IPS-18c (cell line): ENCODE data around the gene EIF5.
"Not testable (repeated sequence)": the region's sequence is repeated elsewhere in the genome, so short reads cannot be mapped to it uniquely, and the experiment has no call there.

Experiments used
- H3K4me3 ChIP-seq: 2 replicates; pipeline ENCODE4 v1.7.0; 2013; ENCODE audit warnings: low read depth, mild to moderate bottlenecking, low read length, moderate library complexity; ENCODE audit not compliant: insufficient read depth
- H3K9me3 ChIP-seq: one replicate; pipeline ENCODE4 v1.6.1; 2013; ENCODE audit warnings: mild to moderate bottlenecking, low read length, moderate library complexity; ENCODE audit not compliant: control insufficient read depth, insufficient read depth

The EIF5 gene

DNA sequence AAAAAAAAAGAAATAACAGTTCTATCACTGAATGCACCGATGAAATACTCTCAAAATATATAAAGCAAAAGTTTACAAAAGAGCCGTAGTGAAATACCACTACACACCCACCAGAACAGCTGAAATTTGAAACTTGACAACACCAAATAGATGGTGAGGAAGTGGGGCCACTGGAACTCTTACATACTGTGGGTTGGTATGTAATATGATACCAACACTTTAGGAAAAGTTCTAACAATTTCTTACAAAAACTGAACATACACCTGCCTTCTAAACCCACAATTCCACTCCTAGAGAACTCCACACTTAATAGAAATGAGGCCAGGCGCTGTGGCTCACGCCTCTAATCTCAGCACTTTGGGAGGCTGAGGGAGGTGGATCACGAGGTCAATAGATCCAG is 14.1 kb downstream of the EIF5 start:
- no peaks in the 10 kb centered on the region for H3K9me3 ChIP-seq
- no peak overlapping the region for H3K4me3 ChIP-seq

DNA sequence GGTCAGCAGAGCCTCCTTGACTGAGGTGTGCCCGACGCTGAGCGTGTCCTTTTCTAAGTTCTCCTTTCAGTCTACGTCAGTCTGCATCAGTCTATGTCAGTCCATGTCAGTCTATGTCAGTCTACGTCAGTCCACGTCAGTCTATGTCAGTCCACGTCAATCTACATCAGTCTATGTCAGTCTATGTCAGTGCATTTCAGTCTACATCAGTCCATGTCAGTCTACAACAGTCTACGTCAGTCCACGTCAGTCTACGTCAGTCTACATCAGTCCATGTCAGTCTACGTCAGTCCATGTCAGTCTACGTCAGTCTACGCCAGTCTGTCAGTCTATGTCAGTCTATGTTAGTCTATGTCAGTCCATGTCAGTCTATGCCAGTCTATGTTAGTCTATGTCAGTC is 15.9 kb downstream of the EIF5 start:
- no peak overlapping the region for H3K4me3 ChIP-seq

DNA sequence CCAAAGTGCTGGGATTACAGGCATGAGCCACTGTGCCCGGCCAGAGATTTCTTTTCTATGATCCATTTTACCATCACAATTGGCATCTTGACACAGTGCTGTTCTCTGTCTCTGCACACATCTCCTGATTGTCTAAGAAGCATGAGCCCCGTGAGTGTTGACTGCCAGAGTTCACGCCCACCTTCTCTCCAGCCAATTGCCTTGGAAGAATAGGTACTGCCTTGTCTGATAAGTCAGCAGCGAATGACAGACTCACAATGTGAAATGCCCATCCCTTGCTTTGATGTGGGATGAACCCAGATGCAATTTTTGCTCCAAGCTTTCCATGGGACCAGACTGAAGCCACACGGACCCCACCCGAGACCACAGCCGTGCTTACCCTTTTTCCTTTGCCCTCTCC is 19.3 kb downstream of the EIF5 start:
- H3K9me3 ChIP-seq: no peaks in the 10 kb centered on the region
- no peak overlapping the region for H3K4me3 ChIP-seq

More for the DNA sequence above, 15.9 kb downstream of the EIF5 start:
- H3K9me3 ChIP-seq: no peaks in the 10 kb centered on the region

DNA sequence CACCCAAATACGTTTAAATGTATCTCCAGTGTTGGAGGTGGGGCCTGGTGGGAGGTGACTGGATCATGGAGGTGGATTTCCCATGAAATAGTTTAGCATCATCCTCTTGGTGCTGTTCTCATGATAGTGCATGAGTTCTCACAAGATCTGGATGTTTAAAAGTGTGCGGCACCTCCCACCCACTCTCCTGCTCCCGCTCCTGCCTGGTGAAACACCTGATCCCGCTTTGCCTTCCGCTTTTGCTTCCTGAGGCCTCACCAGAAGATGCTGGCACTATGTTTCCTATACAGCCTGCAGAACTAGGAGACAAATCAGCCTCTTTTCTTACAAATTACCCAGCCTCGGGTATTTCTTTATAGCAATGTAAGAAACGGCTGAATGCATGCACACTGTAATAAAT is 20.1 kb downstream of the EIF5 start:
- Histone ChIP-seq H3K4me3 (no peak overlapping the region), H3K9me3 (no peaks in the 10 kb centered on the region)

GRCh38 chr14:103356024-103356682 is 22.1 kb downstream of the EIF5 start:
- H3K4me3 ChIP-seq: no peak overlapping the region
- peaks cover 5% of the 10 kb centered on the region for H3K9me3 ChIP-seq

- not testable (repeated sequence) for H3K4me3 ChIP-seq, H3K9me3 ChIP-seq
These were observed 23.5 kb downstream of the EIF5 start for GRCh38 chr14:103357552-103357951.

DNA sequence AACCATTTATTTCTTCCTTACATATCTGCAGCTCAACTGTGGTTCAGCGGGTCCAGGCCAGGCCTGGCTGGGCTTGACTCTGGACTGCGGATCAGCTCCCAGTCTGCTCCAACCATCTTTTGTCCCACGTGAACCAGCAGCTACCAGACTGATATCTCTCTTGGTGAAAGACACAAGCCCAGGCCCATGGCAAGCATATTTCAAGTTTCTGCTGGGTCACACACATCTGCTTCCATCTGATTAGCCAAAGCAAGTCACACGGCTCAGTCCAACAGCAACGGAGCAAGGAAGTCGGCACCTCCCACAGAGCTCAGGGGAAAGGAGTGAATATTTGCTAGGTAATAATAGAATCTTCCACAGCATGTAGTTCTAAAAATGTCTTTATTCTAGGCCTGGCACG is 26.5 kb downstream of the EIF5 start:
- Histone ChIP-seq H3K4me3 (no peak overlapping the region), H3K9me3 (peaks cover 10% of the 10 kb centered on the region)

DNA sequence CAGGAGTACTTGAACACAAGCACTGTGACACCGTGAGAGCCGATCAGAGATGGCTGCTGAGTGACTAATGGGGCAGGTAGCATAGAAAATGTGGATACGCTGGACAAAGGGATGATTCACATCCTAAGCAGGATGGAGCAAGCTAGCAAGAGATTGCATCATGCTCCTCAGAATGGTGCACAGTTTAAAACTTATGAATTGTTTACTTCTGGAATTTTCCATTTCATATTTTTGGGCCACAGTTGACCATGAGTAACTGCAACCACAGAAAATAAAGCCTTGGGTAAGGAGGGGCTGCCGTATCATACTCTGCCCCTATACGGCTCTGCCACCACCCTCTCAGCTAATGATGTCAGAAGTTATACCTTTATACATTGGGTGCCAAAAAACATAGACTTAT is 27.8 kb downstream of the EIF5 start:
- no peak overlapping the region for H3K4me3 ChIP-seq
- H3K9me3 ChIP-seq: peaks cover 10% of the 10 kb centered on the region

DNA sequence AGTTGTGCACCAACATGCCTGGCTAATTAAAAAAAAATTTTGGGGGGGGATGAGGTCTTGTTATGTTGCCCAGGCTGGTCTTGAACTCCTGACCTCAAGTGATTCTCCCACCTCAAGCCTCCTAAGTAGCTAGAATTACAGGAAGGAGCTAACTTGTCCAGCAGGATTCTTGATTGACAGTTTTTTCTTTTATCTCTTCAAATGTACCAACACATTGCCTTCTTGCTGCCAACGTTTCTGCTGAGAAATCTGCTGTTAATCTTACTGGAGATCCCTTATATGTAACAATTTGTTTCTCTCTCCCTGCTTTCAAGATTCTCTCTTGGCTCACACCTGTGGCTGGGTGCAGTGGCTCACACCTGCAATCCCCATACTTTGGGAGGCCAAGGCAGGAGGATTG is 28.7 kb downstream of the EIF5 start:
- no peak overlapping the region for H3K4me3 ChIP-seq
- peaks cover 10% of the 10 kb centered on the region for H3K9me3 ChIP-seq

DNA sequence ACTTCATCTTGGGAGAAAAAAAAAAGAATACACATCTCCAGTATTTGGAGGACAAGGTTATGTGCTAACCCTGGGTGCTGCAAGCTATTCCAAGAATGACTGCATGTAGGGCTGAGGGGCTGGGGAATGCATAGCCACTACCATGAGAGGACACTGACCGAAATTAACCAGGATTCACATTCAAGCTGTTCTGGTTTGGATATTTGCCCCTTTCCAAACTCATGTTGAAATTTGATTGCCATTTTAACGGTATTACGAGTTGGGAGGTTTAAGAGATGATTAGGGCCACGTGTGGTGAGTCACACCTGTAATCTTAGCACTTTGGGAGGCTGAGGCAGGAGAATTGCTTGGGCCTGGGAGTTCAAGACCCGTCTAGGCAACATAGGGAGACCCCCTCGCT is 32.7 kb downstream of the EIF5 start:
- Histone ChIP-seq H3K4me3 (no peak overlapping the region), H3K9me3 (peaks cover 5% of the 10 kb centered on the region)

GRCh38 chr14:103367995-103368394 is 34.0 kb downstream of the EIF5 start:
- Histone ChIP-seq H3K9me3 (peaks cover 3% of the 10 kb centered on the region), H3K4me3 (no peak overlapping the region)

DNA sequence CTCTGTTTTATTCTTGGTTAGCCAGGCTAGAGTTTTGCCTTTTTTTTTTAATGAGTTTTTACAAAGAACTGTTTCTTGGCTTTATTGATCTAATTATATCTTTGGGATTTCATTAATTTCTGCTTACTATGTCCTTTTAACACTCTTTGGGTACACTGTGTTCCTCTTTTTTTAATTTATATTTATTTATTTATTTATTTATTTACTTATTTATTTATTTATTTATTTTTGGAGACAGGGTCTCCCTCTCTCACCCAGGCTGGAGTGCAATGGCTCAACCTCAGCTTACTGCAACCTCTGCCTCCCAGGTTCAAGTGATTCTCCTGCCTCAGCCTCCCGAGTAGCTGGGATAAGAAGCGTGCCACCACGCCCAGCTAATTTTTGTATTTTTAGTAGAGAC is 36.0 kb downstream of the EIF5 start:
- no peak overlapping the region for H3K4me3 ChIP-seq
- no peaks in the 10 kb centered on the region for H3K9me3 ChIP-seq

GRCh38 chr14:103372017-103372416 is 38.0 kb downstream of the EIF5 start:
- no peak overlapping the region for H3K4me3 ChIP-seq
- no peaks in the 10 kb centered on the region for H3K9me3 ChIP-seq

GRCh38 chr14:103372552-103373304 is 38.7 kb downstream of the EIF5 start:
- no peaks in the 10 kb centered on the region for H3K9me3 ChIP-seq
- no peak overlapping the region for H3K4me3 ChIP-seq

DNA sequence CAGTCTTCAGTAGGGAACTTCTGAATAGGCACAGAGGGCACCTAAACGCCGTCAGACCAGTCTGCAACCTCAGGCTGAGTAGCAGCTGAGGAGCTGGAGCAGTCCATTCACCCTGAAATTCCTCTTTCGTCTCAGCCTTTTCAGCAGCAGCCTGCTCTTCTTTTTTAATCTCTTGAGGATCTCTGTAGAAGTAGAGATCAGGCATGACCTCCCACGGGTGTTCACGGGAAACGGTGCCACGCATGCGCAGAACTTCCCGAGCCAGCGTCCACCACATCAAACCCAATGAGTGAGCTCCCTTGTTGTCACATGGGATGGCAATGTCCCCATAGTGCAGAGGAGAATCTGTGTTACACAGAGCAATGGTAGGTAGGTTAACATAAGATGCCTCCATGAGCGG is 40.1 kb downstream of the EIF5 start:
- H3K4me3 ChIP-seq: no peak overlapping the region
- no peaks in the 10 kb centered on the region for H3K9me3 ChIP-seq

DNA sequence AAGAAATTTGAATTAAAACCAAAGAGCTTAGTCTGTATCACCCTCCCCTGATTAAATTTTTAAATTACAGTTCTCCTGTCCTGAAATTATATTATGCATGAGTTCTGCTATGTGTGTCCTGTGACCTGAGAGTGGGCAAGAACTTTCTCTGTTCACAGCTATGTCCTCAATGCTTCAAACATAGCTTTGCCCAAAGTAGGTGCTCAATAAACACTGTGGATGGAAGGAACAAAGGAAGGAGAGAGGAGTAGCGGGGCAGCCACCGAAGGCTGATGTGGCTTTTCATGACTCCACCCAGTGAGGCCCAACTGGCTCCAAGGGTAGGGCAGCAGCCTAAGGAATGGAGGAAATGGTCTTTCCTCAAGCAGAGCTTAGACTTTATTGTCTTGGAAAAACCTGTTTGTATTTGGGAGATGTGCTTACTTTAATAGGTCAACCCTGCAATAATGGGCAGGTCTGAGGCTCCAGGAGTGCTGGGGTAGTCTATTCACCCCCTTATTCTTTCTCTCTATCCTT is 43.5 kb downstream of the EIF5 start:
- no peaks in the 10 kb centered on the region for H3K9me3 ChIP-seq
- no peak overlapping the region for H3K4me3 ChIP-seq

DNA sequence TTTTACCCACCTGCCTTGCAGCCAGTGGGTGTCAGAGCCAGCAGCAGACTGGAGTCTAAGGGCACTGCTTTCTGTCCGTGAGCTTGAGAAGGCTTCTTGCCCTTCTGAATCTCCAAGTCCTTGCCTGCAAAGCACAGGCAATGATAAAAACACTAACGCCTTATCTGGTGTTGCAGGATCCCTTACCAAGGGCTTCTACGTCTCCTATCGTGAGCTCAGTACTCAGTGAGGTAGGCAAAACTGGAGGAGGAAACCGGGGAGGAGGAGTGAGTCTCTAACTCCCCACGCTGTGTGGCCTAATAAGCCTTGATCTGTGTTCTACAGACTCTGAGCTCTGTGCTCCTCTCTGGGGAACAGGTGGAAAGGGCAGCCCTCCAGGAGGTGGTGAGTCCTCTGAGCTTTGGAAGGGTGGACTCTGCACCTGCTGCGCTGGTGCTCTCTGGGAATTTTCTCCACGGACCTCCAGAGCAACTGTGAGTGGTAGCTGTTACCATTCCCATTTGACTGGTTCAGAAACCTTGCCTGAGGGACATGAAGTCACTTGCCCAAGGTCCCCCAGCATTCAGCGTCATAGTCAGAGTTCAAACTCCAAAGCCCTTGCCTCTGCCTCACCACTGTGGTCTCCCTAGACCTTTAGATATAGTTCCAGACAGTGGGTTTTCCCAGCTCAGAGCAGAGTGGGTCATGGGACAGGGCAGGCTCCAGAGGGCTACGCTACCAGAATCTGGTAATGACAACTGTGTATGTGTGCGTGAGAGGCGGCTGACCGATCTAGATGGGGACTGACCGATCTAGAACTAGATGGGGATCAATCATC is 44.2 kb downstream of the EIF5 start:
- H3K4me3 ChIP-seq: no peak overlapping the region
- no peaks in the 10 kb centered on the region for H3K9me3 ChIP-seq
